ENCODE measurements around the gene ABCA13.

ABCA13 gene

DNA sequence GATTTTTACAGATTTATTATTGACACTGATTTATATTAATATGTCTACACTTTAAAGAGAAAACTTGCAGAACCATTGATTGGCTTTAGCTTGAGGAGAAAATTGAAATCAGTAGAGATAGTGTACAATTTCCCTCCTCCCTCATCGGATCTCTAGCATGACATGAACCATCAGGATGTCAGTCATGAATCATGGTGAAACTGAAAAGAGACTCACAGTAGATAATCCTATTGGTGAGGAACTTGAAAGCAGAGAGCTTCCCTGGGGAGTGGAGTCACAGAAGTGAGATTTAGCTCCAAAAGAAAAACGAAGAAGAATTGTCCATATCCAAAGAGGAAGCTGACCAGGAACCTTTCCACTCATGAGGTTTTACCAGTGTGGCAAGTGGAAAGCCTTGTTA is 346.8 kb downstream of the ABCA13 start:
- Histone ChIP-seq H3K4me1 (no peaks in the 10 kb centered on the region), H3K4me3 (ENCODE audit: low read depth, low read length) (no peak overlapping the region), H3K9me3 (no peaks in the 10 kb centered on the region), H3K27me3 (no peaks in the 10 kb centered on the region), H3K36me3 (no peaks in the 10 kb centered on the region)
- TF ChIP-seq, protein P1, sequence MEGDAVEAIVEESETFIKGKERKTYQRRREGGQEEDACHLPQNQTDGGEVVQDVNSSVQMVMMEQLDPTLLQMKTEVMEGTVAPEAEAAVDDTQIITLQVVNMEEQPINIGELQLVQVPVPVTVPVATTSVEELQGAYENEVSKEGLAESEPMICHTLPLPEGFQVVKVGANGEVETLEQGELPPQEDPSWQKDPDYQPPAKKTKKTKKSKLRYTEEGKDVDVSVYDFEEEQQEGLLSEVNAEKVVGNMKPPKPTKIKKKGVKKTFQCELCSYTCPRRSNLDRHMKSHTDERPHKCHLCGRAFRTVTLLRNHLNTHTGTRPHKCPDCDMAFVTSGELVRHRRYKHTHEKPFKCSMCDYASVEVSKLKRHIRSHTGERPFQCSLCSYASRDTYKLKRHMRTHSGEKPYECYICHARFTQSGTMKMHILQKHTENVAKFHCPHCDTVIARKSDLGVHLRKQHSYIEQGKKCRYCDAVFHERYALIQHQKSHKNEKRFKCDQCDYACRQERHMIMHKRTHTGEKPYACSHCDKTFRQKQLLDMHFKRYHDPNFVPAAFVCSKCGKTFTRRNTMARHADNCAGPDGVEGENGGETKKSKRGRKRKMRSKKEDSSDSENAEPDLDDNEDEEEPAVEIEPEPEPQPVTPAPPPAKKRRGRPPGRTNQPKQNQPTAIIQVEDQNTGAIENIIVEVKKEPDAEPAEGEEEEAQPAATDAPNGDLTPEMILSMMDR (IDR thresholded peaks at IDR 0.05; ENCODE audit: low read depth, low read length) = no peak
- no peak for DNase-seq

DNA sequence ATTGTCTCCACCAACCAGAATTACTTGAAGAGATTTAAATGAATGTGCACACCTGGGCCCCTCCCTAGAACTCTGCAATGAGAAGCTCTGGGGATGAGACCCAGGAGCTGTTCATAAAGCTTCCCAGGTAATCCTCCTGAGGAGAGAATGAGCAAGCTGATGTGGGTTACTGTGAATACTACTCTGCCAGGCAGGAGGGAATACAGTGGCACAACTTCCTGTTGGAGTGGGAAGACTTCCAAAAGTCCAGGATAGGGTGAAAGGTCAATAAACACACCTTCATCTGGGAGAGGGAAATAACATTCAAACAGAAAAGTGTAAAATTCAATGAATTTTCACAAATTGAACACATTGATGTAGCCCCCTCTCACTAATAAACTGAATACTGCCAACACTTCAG is 351.4 kb downstream of the ABCA13 start:
- TF ChIP-seq, protein P1 (IDR thresholded peaks at IDR 0.05; ENCODE audit: low read depth, low read length) = no peak
- Histone ChIP-seq H3K36me3 (no peaks in the 10 kb centered on the region), H3K4me3 (ENCODE audit: low read depth, low read length) (no peak overlapping the region), H3K9me3 (no peaks in the 10 kb centered on the region), H3K27me3 (no peaks in the 10 kb centered on the region), H3K4me1 (no peaks in the 10 kb centered on the region)
- no peak for DNase-seq

DNA sequence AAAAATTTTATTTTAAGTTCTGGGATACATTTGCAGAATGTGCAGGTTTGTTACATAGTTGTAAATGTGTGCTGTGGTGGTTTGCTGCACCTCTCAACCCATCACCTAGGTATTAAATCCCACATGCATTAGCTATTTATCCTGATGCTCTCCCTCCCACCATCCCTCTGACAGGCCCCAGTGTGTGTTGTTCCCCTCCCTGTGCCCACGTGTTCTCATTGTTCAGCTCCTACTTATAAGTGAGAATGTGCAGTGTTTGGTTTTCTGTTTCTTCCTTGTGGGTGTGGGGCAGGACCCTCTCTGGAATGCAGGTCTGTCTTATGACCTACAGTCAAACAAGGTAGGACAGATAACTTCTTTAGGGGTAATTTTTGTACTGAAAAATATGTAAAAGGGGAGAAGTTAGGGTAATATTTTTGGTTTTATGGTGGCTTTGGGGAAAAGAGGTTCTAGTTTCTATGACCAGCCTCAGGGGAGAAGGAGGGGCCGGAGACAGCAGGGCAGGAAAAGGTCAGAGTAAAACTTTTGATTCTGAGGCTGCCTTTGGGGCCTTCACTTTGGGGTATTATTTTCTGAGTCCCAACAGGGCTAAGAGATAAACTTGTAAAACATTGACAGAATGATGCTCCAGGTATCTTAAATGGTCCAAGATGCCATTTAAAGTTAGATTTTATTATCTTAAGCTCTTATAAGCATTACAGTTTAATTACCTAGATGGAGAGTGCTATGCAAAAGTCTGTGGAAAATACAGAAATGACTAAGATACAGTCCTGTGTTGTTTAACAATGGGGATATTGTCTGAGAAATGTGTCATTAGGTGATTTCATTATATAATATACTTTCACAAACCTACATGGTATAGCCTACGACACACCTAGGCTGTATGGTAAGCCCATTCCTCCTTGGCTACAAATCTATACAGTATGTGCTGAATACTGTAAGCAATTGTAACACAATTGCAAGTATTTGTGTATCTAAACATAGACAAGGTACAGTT is 354.8 kb downstream of the ABCA13 start:
- no peak overlapping the region for H3K4me3 ChIP-seq (ENCODE audit: low read depth, low read length)
- no peaks in the 10 kb centered on the region for H3K9me3 ChIP-seq
- H3K4me1 ChIP-seq = no peaks in the 10 kb centered on the region
- no peak for DNase-seq
- H3K36me3 ChIP-seq = no peaks in the 10 kb centered on the region
- no peaks in the 10 kb centered on the region for H3K27me3 ChIP-seq
- TF ChIP-seq, protein P1 (IDR thresholded peaks at IDR 0.05; ENCODE audit: low read depth, low read length) = no peak

DNA sequence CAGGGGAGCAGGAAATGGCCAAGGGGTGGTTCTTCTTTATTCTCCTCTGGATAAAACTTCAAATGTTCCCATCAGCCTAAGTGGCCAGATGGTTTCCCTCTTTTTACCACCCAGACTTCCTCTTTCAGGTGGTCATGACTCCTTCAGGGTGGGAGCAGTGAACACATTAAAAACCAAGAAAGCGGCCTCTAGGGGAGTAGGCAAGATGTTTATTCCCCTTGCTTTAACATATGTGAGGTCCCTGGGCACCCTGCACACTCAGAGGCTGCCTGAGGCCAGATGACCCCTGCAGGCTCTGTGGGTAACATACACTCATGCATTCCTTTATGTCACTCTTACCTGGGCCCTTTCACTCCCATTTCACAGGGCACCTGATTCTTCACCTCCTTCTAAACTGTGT is 357.4 kb downstream of the ABCA13 start:
- TF ChIP-seq, protein P1 (IDR thresholded peaks at IDR 0.05; ENCODE audit: low read depth, low read length) = no peak
- no peak for DNase-seq
- Histone ChIP-seq H3K27me3 (no peaks in the 10 kb centered on the region), H3K9me3 (no peaks in the 10 kb centered on the region), H3K4me3 (ENCODE audit: low read depth, low read length) (no peak overlapping the region), H3K4me1 (no peaks in the 10 kb centered on the region), H3K36me3 (no peaks in the 10 kb centered on the region)

DNA sequence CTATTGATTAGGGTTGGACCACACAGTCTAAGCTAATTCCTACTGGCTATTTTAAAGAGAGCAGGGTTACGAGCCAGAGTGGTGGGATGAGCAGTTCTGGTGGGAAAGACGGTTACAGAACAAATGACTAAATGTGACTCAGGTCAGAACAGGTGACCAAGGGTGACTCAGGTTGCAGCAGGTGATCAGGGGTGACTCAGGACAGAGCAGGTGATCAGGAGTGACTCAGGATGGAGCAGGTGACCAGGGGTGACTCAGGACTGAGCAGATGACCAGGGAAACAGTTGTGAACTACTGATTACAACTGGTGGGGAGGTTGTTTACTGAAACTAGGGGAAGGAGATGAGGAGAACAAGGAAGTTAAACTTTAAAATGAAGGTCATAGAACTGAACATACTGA is 366.3 kb downstream of the ABCA13 start:
- no peaks in the 10 kb centered on the region for H3K36me3 ChIP-seq
- H3K4me1 ChIP-seq = no peaks in the 10 kb centered on the region
- no peak overlapping the region for H3K4me3 ChIP-seq (ENCODE audit: low read depth, low read length)
- TF ChIP-seq, protein P1 (IDR thresholded peaks at IDR 0.05; ENCODE audit: low read depth, low read length) = no peak
- H3K9me3 ChIP-seq = no peaks in the 10 kb centered on the region
- no peak for DNase-seq
- no peaks in the 10 kb centered on the region for H3K27me3 ChIP-seq

DNA sequence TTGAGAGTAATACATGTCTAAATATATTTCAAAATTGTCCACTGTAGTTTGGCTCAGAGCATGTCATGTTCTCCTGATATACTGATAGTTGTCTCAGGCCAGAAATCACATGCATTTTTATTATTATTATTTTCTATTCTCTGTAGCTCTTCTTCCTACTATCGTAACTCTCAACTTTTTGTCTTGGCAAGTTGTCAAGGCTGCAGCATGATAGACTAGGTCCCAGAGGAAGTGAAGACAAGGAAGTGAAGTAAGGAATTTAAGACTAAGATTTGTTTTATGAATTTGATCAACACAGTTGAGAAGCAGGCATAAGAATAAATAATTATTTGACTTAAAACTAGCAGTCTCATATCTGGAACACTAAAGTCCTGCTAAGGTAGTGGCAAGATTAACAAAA is 369.5 kb downstream of the ABCA13 start:
- H3K36me3 ChIP-seq = no peaks in the 10 kb centered on the region
- TF ChIP-seq, protein P1 (IDR thresholded peaks at IDR 0.05; ENCODE audit: low read depth, low read length) = no peak
- DNase-seq = no peak

More for the DNA sequence above, 369.5 kb downstream of the ABCA13 start:
- H3K4me1 ChIP-seq = no peaks in the 10 kb centered on the region
- no peak overlapping the region for H3K4me3 ChIP-seq (ENCODE audit: low read depth, low read length)
- no peaks in the 10 kb centered on the region for H3K27me3 ChIP-seq
- no peaks in the 10 kb centered on the region for H3K9me3 ChIP-seq

Measured in BE2C (cell line).